ENCODE data around the gene SERINC2. TPM values are rescaled to one million over a fixed set of nuclear protein-coding genes. Genes with fewer than 3 reads are reported as not detected.

SERINC2 gene
- total RNA-seq, 1 donor from 2014 or later: 45.8 TPM

DNA sequence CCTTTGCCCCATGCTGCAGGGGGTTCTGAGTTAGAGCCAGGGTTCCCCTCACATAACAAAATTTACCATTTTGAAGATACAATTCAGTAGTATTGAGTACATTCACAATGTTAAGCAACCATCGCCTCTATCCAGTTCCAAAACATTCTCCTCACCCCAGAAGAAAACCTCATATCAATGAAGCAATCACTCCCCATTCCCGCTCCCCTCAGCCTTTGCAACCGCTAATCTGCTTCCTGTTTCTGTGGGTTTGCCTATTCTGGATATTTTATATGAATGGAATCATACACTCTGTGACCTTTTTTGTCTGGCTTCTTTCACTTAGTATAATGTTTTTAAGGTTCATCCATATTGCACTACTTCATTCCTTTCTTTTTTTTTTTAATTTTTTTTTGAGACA, 32.9 kb downstream of the SERINC2 start:
- DNase-seq (ENCODE audit: low read depth): no peak
- no peak for TF ChIP-seq CTCF (conservative IDR thresholded peaks at IDR 0.05; ENCODE audit: low read depth, low read length)
- no peak overlapping the region for H3K4me3 ChIP-seq (ENCODE audit: low read depth, low read length)

GRCh38 chr1:31447210-31447609, 34.2 kb downstream of the SERINC2 start:
- no peak overlapping the region for H3K4me3 ChIP-seq (ENCODE audit: low read depth, low read length)
- DNase-seq (ENCODE audit: low read depth): no peak
- no peak for TF ChIP-seq CTCF (conservative IDR thresholded peaks at IDR 0.05; ENCODE audit: low read depth, low read length)

- no peak overlapping the region for H3K4me3 ChIP-seq (ENCODE audit: low read depth, low read length)
- DNase-seq (ENCODE audit: low read depth): no peak
- no peak for TF ChIP-seq CTCF (conservative IDR thresholded peaks at IDR 0.05; ENCODE audit: low read depth, low read length)
These were observed 40.5 kb downstream of the SERINC2 start for GRCh38 chr1:31453384-31454079.

- no peak for TF ChIP-seq CTCF (conservative IDR thresholded peaks at IDR 0.05; ENCODE audit: low read depth, low read length)
- no peak for DNase-seq (ENCODE audit: low read depth)
- no peak overlapping the region for H3K4me3 ChIP-seq (ENCODE audit: low read depth, low read length)
These were observed 45.4 kb downstream of the SERINC2 start for GRCh38 chr1:31458287-31458896.

- TF ChIP-seq CTCF (conservative IDR thresholded peaks at IDR 0.05; ENCODE audit: low read depth, low read length): peak; percentile 44
- no peak for DNase-seq (ENCODE audit: low read depth)
- H3K4me3 ChIP-seq (ENCODE audit: low read depth, low read length): no peak overlapping the region
These were observed 47.0 kb downstream of the SERINC2 start for GRCh38 chr1:31460027-31460426.

DNA sequence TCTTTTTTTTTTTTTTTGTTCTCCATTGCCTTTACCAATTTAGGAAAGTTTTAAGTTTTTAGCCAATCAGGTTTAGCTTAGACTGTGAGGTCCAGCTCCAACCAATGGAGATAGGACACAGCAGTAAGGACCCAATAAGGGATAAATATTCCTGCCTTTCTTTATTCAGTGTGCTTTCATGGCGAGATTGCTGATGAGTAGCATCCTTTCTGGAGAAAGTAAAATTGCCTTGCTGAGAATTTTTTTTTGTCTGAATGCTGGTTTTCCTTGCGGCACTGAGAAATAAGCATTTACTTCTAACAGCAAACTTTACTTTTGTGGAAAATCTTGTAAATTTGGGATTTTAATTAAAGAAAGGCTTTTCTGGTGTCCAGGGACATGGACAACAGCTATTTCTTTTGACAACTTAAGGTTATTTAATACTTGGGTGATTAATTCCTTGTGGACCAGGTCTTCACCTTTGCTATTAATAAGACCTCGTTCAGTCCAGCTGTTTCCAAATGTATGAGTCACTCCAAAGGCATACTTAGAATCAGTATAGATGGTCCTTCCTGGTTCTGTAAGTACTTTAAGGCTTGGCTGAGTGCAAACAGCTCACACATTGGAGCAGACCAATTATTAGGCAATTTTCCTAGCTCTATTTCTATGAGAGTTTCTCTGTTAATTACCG, 54.1 kb downstream of the SERINC2 start:
- no peak for TF ChIP-seq CTCF (conservative IDR thresholded peaks at IDR 0.05; ENCODE audit: low read depth, low read length)
- no peak for DNase-seq (ENCODE audit: low read depth)
- no peak overlapping the region for H3K4me3 ChIP-seq (ENCODE audit: low read depth, low read length)

Measured in epithelial cell of proximal tubule (primary cell).